A673 (cell line): ENCODE measurements around the gene MAGI1. TPM values are rescaled to one million over a fixed set of nuclear protein-coding genes. Genes with fewer than 3 reads are reported as not detected.

Source experiments
- BruUV-seq: library from RNA; stranded (reverse); fragments of 400-500 nt; replicated peaks from 2 replicates; lab custom pipeline; 2021; lab: Mats Ljungman, UMichigan
- CTCF ChIA-PET: fragments of 300-600 bp; sonication (Branson Sonifier 250); formaldehyde crosslinking; loops from one replicate; lab custom pipeline; 2022; ENCODE audit warnings: antibody characterized with exemption; lab: Charles Lee
- POLR2A ChIA-PET: fragments of 300-600 bp; sonication (Branson Sonifier 250); formaldehyde crosslinking; loops from one replicate; lab custom pipeline; 2022; ENCODE audit warnings: antibody characterized with exemption; ENCODE audit not compliant: low non-redundant PET; lab: Charles Lee
- DNase-seq: peaks from one replicate; pipeline ENCODE4 v3.0.0-alpha.2; 2015; ENCODE audit warnings: low spot score
- H3K27ac ChIP-seq: fragments of 200-600 bp; sonication (generic); 2 replicates; pipeline ENCODE4 v1.5.1; 2016; ENCODE audit warnings: mixed run types, low read depth, mild to moderate bottlenecking, mixed read lengths, antibody characterized with exemption, low read length; ENCODE audit not compliant: poor library complexity, severe bottlenecking
- H3K27me3 ChIP-seq: fragments of 200-600 bp; sonication (generic); replicated peaks from 2 replicates; pipeline ENCODE4 v1.6.1; 2017; ENCODE audit warnings: mixed run types, low read depth, mild to moderate bottlenecking, mixed read lengths, antibody characterized with exemption, low read length; ENCODE audit not compliant: insufficient read depth, poor library complexity
- H3K36me3 ChIP-seq: fragments of 200-600 bp; sonication (generic); 2 replicates; pipeline ENCODE4 v1.6.1; 2016; ENCODE audit warnings: mixed run types, mild to moderate bottlenecking, mixed read lengths, antibody characterized with exemption, low read length; ENCODE audit not compliant: insufficient read depth, poor library complexity, severe bottlenecking
- H3K4me1 ChIP-seq: fragments of 200-600 bp; sonication (generic); 2 replicates; pipeline ENCODE4 v1.6.1; 2017; ENCODE audit warnings: mixed run types, mild to moderate bottlenecking, mixed read lengths, antibody characterized with exemption, low read length; ENCODE audit not compliant: insufficient read depth, poor library complexity, severe bottlenecking
- H3K4me3 ChIP-seq: fragments of 200-600 bp; sonication (generic); 2 replicates; pipeline ENCODE4 v1.5.1; 2016; ENCODE audit warnings: low read depth, mixed run types, mild to moderate bottlenecking, mixed read lengths, low read length; ENCODE audit not compliant: poor library complexity, severe bottlenecking
- H3K9me3 ChIP-seq: fragments of 200-600 bp; sonication (generic); 2 replicates; pipeline ENCODE4 v1.6.1; 2016; ENCODE audit warnings: mixed run types, low read depth, mild to moderate bottlenecking, mixed read lengths, antibody characterized with exemption, low read length; ENCODE audit not compliant: poor library complexity, severe bottlenecking
- EZH2 ChIP-seq: fragments of 200-600 bp; sonication (generic); IDR thresholded peaks from 2 replicates; pipeline ENCODE4 v1.6.1; 2017; ENCODE audit warnings: borderline replicate concordance, low read depth, mild to moderate bottlenecking, mixed read lengths, antibody characterized with exemption, low read length; ENCODE audit not compliant: poor library complexity, severe bottlenecking
- intact Hi-C: fragments of 100-400 bp; cut with micrococcal nuclease; formaldehyde crosslinking; loops from one replicate; pipeline ENCODE4 v1.10.0; 2022; ENCODE audit not compliant: unreplicated experiment
- total RNA-seq: library from RNA; stranded (reverse); gene quantifications from 2 replicates; pipeline ENCODE4 v1.2.3, GENCODE V29; 2021
- TF ChIP-seq, protein P1 (sequence below): fragments of 300-800, 200-600 bp; sonication (generic); conservative IDR thresholded peaks from 2 replicates; pipeline ENCODE4 v1.5.1; 2017; ENCODE audit warnings: low read depth, mild to moderate bottlenecking, antibody characterized with exemption, low read length, moderate library complexity, mixed read lengths

Gene MAGI1
- total RNA-seq, 1 experiment from 2014 or later = 30.5 TPM

DNA sequence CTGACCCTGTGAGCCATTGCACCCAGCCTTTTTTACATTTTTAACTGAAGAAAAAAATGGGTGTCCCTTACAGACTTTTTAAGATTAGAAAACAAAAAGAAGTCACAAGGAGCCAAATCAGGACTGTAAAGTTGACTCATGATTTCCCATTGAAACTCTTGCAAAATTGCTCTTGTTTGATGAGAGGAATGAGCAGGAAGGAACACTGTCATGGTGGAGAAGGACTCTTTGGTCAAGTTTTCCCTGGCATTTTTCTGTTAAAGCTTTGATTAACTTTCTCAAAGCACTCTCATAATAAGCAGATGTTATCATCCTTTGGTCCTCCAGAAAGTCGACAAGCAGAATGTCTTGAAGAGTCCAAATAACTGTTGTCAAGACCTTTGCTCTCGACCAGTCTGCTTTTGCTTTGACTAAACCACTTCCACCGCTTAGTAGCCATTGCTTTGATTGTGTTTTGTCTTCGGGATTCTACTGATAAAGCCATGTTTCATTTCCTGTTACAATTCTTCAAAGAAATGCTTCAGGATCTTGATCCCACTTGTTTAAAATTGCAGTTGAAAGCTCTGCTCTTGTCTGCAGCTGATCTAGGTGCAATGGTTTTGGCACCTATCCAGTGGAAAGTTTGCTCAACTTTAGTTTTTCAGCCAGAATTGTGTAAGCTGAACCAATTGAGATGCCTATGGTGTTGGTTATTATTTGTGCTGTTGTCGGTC, 369.4 kb downstream of the MAGI1 start:
- intact Hi-C loops = no loop called here
- Histone ChIP-seq H3K27me3 (no peaks in the 10 kb centered on the region), H3K36me3 (no peaks in the 10 kb centered on the region), H3K9me3 (no peaks in the 10 kb centered on the region), H3K4me3 (no peak overlapping the region), H3K27ac (no peak overlapping the region), H3K4me1 (peaks cover 7% of the 10 kb centered on the region)
- ChIA-PET POLR2A (interaction anchor here (0.6 kb wide), 1 partner anchor 9 kb away, joined by 4 read pairs; no protein-coding TSS in a partner anchor), CTCF (no interaction called here)
- no TSS peak for BruUV-seq
- no peak for TF ChIP-seq EZH2
- TF ChIP-seq, protein P1, sequence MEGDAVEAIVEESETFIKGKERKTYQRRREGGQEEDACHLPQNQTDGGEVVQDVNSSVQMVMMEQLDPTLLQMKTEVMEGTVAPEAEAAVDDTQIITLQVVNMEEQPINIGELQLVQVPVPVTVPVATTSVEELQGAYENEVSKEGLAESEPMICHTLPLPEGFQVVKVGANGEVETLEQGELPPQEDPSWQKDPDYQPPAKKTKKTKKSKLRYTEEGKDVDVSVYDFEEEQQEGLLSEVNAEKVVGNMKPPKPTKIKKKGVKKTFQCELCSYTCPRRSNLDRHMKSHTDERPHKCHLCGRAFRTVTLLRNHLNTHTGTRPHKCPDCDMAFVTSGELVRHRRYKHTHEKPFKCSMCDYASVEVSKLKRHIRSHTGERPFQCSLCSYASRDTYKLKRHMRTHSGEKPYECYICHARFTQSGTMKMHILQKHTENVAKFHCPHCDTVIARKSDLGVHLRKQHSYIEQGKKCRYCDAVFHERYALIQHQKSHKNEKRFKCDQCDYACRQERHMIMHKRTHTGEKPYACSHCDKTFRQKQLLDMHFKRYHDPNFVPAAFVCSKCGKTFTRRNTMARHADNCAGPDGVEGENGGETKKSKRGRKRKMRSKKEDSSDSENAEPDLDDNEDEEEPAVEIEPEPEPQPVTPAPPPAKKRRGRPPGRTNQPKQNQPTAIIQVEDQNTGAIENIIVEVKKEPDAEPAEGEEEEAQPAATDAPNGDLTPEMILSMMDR = no peak
- no peak for DNase-seq

DNA sequence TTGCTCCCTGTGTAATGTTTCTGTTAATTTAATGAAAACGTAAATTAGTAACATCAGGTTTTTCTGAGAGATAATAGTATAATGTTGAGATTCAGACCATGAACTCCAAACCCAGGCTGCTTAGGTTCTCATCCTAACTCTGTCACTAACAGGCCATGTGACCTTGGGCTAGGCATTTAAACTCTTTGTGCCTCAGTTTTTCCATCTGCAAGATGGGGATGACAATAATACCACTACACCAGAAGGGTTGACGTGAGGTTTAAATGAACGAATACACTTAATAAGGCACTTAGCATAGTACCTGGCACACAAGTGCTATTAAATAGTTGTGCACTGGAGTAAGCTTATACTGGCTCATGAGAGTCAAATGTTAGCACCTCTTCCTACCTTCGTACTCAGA, 370.8 kb downstream of the MAGI1 start:
- H3K9me3 ChIP-seq = no peaks in the 10 kb centered on the region
- H3K4me3 ChIP-seq = no peak overlapping the region
- BruUV-seq = no TSS peak
- no peaks in the 10 kb centered on the region for H3K36me3 ChIP-seq
- no peak overlapping the region for H3K27ac ChIP-seq
- no peaks in the 10 kb centered on the region for H3K27me3 ChIP-seq
- POLR2A ChIA-PET = no interaction called here
- CTCF ChIA-PET = no interaction called here
- no peak for DNase-seq
- peaks cover 7% of the 10 kb centered on the region for H3K4me1 ChIP-seq
- intact Hi-C loops = no loop called here
- TF ChIP-seq, protein P1 = no peak
- no peak for TF ChIP-seq EZH2

DNA sequence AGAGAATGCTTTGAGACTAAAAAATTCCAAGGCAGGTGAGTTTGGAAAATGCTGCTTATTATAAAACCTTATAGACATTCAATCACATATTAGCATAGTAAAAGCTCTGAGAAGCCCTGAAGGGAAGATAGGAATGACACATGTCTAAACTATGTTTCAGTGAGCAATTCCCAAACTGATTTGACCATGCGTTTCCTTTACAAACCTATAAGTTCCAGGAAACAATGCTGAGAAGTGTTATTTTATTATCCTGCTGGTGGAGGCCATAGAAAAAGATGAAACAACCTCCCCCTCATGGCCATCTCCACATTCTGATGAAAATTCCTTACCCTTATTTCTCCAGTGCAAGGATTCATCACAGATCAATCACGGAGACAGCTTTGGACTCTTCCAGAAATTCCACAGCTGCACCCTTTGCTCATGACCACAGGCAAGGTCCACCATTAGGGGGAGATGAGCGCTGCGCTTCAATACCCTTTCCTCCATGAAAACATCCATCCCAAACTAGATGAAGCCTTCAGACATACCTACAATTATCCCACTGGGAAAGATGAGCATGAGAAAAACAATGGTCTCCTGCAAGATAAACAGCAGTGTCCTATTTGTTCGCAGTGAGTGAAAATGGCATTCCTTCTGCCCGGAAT, 372.1 kb downstream of the MAGI1 start:
- POLR2A ChIA-PET = no interaction called here
- Histone ChIP-seq H3K4me1 (peaks cover 7% of the 10 kb centered on the region), H3K27ac (no peak overlapping the region), H3K36me3 (no peaks in the 10 kb centered on the region), H3K4me3 (no peak overlapping the region), H3K27me3 (no peaks in the 10 kb centered on the region), H3K9me3 (no peaks in the 10 kb centered on the region)
- BruUV-seq = no TSS peak
- intact Hi-C loops = no loop called here
- no peak for DNase-seq
- TF ChIP-seq, protein P1 = no peak
- TF ChIP-seq EZH2 = no peak
- CTCF ChIA-PET = no interaction called here
